Middle frontal gyrus (tissue), 1 donor: ENCODE results near the gene ZNRF3.

Source experiments
- DNase-seq: peaks from one replicate; pipeline ENCODE4 v3.0.0-alpha.2; 2015; ENCODE audit warnings: low spot score; ENCODE audit errors: extremely low spot score

ZNRF3 gene

GRCh38 chr22:28983190-28983589 lies 99.8 kb downstream of the ZNRF3 start:
- DNase-seq: no peak

GRCh38 chr22:28983788-28984441 lies 100.5 kb downstream of the ZNRF3 start:
- no peak for DNase-seq

- no peak for DNase-seq
These were observed 101.2 kb downstream of the ZNRF3 start for GRCh38 chr22:28984482-28985158.

GRCh38 chr22:28985581-28986290 lies 102.4 kb downstream of the ZNRF3 start:
- DNase-seq: no peak

- DNase-seq: no peak
These were observed 103.0 kb downstream of the ZNRF3 start for GRCh38 chr22:28986366-28986765.

GRCh38 chr22:28988457-28988856 lies 105.1 kb downstream of the ZNRF3 start:
- DNase-seq: no peak

- DNase-seq: peak; percentile 41
These were observed 105.7 kb downstream of the ZNRF3 start for GRCh38 chr22:28989035-28989464.

- no peak for DNase-seq
These were observed 106.1 kb downstream of the ZNRF3 start for GRCh38 chr22:28989484-28989883.

- no peak for DNase-seq
These were observed 106.5 kb downstream of the ZNRF3 start for GRCh38 chr22:28989912-28990311.

- DNase-seq: no peak
These were observed 109.4 kb downstream of the ZNRF3 start for GRCh38 chr22:28992565-28993356.

GRCh38 chr22:28994522-28994921 lies 111.2 kb downstream of the ZNRF3 start:
- no peak for DNase-seq

GRCh38 chr22:28995551-28995950 lies 112.2 kb downstream of the ZNRF3 start:
- DNase-seq: no peak

- no peak for DNase-seq
These were observed 114.0 kb downstream of the ZNRF3 start for GRCh38 chr22:28997342-28997741.

GRCh38 chr22:28998681-28999080 lies 115.3 kb downstream of the ZNRF3 start:
- no peak for DNase-seq

GRCh38 chr22:28999510-28999909 lies 116.1 kb downstream of the ZNRF3 start:
- no peak for DNase-seq

GRCh38 chr22:28999919-29000556 lies 116.7 kb downstream of the ZNRF3 start:
- no peak for DNase-seq

- DNase-seq: no peak
These were observed 117.3 kb downstream of the ZNRF3 start for GRCh38 chr22:29000641-29001040.

- DNase-seq: no peak
These were observed 119.2 kb downstream of the ZNRF3 start for GRCh38 chr22:29002603-29003002.

- no peak for DNase-seq
These were observed 120.2 kb downstream of the ZNRF3 start for GRCh38 chr22:29003552-29003951.

- DNase-seq: no peak
These were observed 120.7 kb downstream of the ZNRF3 start for GRCh38 chr22:29003975-29004646.
